Tibial artery (tissue), 4 donors: ENCODE measurements around the gene RHBDL3.

Experiments
- DNase-seq, 2 donors: peaks; one replicate each; pipeline ENCODE4 v3.0.0-alpha.2; 2019
- H3K27ac ChIP-seq, 2 donors: fragments of 200-600 bp; sonication (generic) in 1 of 2; 1 replicate in 1 of 2; 2 replicates in 1 of 2; pipeline ENCODE4 v1.5.1; 2018 to 2019; ENCODE audit warnings: mild to moderate bottlenecking in 1 of 2
- H3K27me3 ChIP-seq, 2 donors: fragments of 200-600 bp; sonication (generic) in 1 of 2; one replicate each; pipeline versions ENCODE4 v1.5.1 to v1.6.0; 2016 to 2019
- H3K36me3 ChIP-seq, 3 donors: fragments of 200-600 bp; sonication (generic) in 2 of 3; one replicate each; pipeline ENCODE4 v1.5.1; 2016 to 2019; ENCODE audit warnings: mild to moderate bottlenecking in 2 of 3
- H3K4me1 ChIP-seq, 4 donors: fragments of 200-600 bp; sonication (generic) in 2 of 4; 1 replicate in 3 of 4; 2 replicates in 1 of 4; pipeline ENCODE4 v1.5.1; 2016 to 2019
- H3K4me3 ChIP-seq, 2 donors: fragments of 200-600 bp; sonication (generic) in 1 of 2; 1 replicate in 1 of 2; 2 replicates in 1 of 2; pipeline ENCODE4 v1.5.1; 2018 to 2019; ENCODE audit warnings: mild to moderate bottlenecking in 2 of 2
- H3K9me3 ChIP-seq, 3 donors: fragments of 200-600 bp; sonication (generic) in 1 of 3; one replicate each; pipeline ENCODE4 v1.5.1; 2016 to 2019
- CTCF ChIP-seq, 2 experiments: fragments of 200-600 bp in 1 of 2; fragments of 450-650 bp in 1 of 2; IDR thresholded peaks; one replicate each; pipeline ENCODE4 v1.5.1; 2017 to 2019; ENCODE audit warnings: antibody characterized with exemption in 2 of 2, mild to moderate bottlenecking in 1 of 2, moderate library complexity in 1 of 2
- intact Hi-C: fragments of 100-400 bp; cut with DNase I; formaldehyde crosslinking; loops from one replicate; pipeline ENCODE4 v1.15.0; 2023; ENCODE audit warnings: low total_unique reads

RHBDL3 gene

GRCh38 chr17:32297424-32297823 lies 31.8 kb downstream of the RHBDL3 start:
- no peak overlapping the region for H3K4me3 ChIP-seq

GRCh38 chr17:32297860-32298259 lies 32.2 kb downstream of the RHBDL3 start:
- Histone ChIP-seq H3K9me3 (no peaks in the 10 kb centered on the region), H3K27ac (no peak overlapping the region), H3K27me3 (no peaks in the 10 kb centered on the region), H3K4me3 (no peak overlapping the region), H3K36me3 (no peaks in the 10 kb centered on the region), H3K4me1 (no peaks in the 10 kb centered on the region)
- DNase-seq = no peak
- intact Hi-C loops = no loop called here
- no peak for TF ChIP-seq CTCF (IDR thresholded peaks at IDR 0.05)

More at GRCh38 chr17:32297424-32297823, 31.8 kb downstream of the RHBDL3 start:
- Histone ChIP-seq H3K27me3 (no peaks in the 10 kb centered on the region), H3K4me1 (no peaks in the 10 kb centered on the region), H3K27ac (no peak overlapping the region), H3K9me3 (no peaks in the 10 kb centered on the region), H3K36me3 (no peaks in the 10 kb centered on the region)
- no peak for TF ChIP-seq CTCF (IDR thresholded peaks at IDR 0.05)
- intact Hi-C loops = no loop called here
- DNase-seq = no peak

- Histone ChIP-seq H3K4me3 (no peak overlapping the region), H3K27me3 (no peaks in the 10 kb centered on the region)
- intact Hi-C loops = no loop called here
Measured at GRCh38 chr17:32298298-32298697, 32.7 kb downstream of the RHBDL3 start.

GRCh38 chr17:32298721-32299579 lies 33.3 kb downstream of the RHBDL3 start:
- DNase-seq = no peak
- Histone ChIP-seq H3K27ac (no peak overlapping the region), H3K4me3 (no peak overlapping the region), H3K9me3 (no peaks in the 10 kb centered on the region), H3K27me3 (no peaks in the 10 kb centered on the region), H3K36me3 (no peaks in the 10 kb centered on the region), H3K4me1 (no peaks in the 10 kb centered on the region)
- TF ChIP-seq CTCF (IDR thresholded peaks at IDR 0.05) = no peak
- intact Hi-C loops = no loop called here

More at GRCh38 chr17:32298298-32298697, 32.7 kb downstream of the RHBDL3 start:
- Histone ChIP-seq H3K27ac (no peak overlapping the region), H3K4me1 (no peaks in the 10 kb centered on the region), H3K9me3 (no peaks in the 10 kb centered on the region), H3K36me3 (no peaks in the 10 kb centered on the region)
- no peak for TF ChIP-seq CTCF (IDR thresholded peaks at IDR 0.05)
- DNase-seq = no peak

- Histone ChIP-seq H3K36me3 (no peaks in the 10 kb centered on the region), H3K27ac (no peak overlapping the region), H3K4me1 (no peaks in the 10 kb centered on the region), H3K4me3 (no peak overlapping the region), H3K27me3 (no peaks in the 10 kb centered on the region), H3K9me3 (no peaks in the 10 kb centered on the region)
- DNase-seq = no peak
- intact Hi-C loops = no loop called here
- TF ChIP-seq CTCF (IDR thresholded peaks at IDR 0.05) = no peak
Measured at GRCh38 chr17:32299580-32300164, 34.0 kb downstream of the RHBDL3 start.
